ENCODE data around the gene DEPDC1.

- TF ChIP-seq CTCF (IDR thresholded peaks at IDR 0.05; ENCODE audit: insufficient read depth, low read length, poor library complexity, severe bottlenecking) (no peak), EZH2phosphoT487 (conservative IDR thresholded peaks at IDR 0.05; ENCODE audit: low read length) (no peak)
Observed at GRCh38 chr1:68521286-68521685, 24.4 kb upstream of the DEPDC1 start.
